GM18868 (cell line): ENCODE measurements around the gene SKA3.
"Not testable (repeated sequence)": the region's sequence is repeated elsewhere in the genome, so short reads cannot be mapped to it uniquely, and the experiment has no call there.

Experiments
- ATAC-seq: cut with Tn5 transposase; IDR thresholded peaks from one replicate; pipeline ENCODE4 v1.9.1; 2021; ENCODE audit warnings: mild to moderate bottlenecking, moderate library complexity; ENCODE audit not compliant: unreplicated experiment

SKA3 gene

GRCh38 chr13:21171420-21171819, 4.9 kb downstream of the SKA3 start:
- ATAC-seq: no peak

GRCh38 chr13:21165606-21166005, 10.7 kb downstream of the SKA3 start:
- ATAC-seq: not testable (repeated sequence)

- no peak for ATAC-seq
Measured at GRCh38 chr13:21164631-21165030, 11.7 kb downstream of the SKA3 start.

GRCh38 chr13:21152251-21152899, 24.0 kb downstream of the SKA3 start:
- ATAC-seq: no peak

- ATAC-seq: peak; percentile 26
Measured at GRCh38 chr13:21150013-21150412, 26.3 kb downstream of the SKA3 start.

- peak; percentile 76 for ATAC-seq
Measured at GRCh38 chr13:21149568-21149967, 26.8 kb downstream of the SKA3 start.

GRCh38 chr13:21148557-21149258, 27.6 kb downstream of the SKA3 start:
- no peak for ATAC-seq

- no peak for ATAC-seq
Measured at GRCh38 chr13:21147827-21148226, 28.5 kb downstream of the SKA3 start.

- ATAC-seq: no peak
Measured at GRCh38 chr13:21142766-21143165, 33.6 kb downstream of the SKA3 start.

GRCh38 chr13:21139374-21139773, 37.0 kb downstream of the SKA3 start:
- no peak for ATAC-seq

GRCh38 chr13:21138561-21138960, 37.8 kb downstream of the SKA3 start:
- no peak for ATAC-seq

- ATAC-seq: no peak
Measured at GRCh38 chr13:21137696-21138095, 38.7 kb downstream of the SKA3 start.

- ATAC-seq: not testable (repeated sequence)
Measured at GRCh38 chr13:21135833-21136232, 40.5 kb downstream of the SKA3 start.

- ATAC-seq: no peak
Measured at GRCh38 chr13:21134475-21134874, 41.9 kb downstream of the SKA3 start.

GRCh38 chr13:21133077-21133476, 43.3 kb downstream of the SKA3 start:
- no peak for ATAC-seq

- no peak for ATAC-seq
Measured at GRCh38 chr13:21130116-21130515, 46.2 kb downstream of the SKA3 start.

- ATAC-seq: no peak
Measured at GRCh38 chr13:21124852-21125251, 51.5 kb downstream of the SKA3 start.

- no peak for ATAC-seq
Measured at GRCh38 chr13:21123956-21124355, 52.4 kb downstream of the SKA3 start.

- ATAC-seq: no peak
Measured at GRCh38 chr13:21121616-21122015, 54.7 kb downstream of the SKA3 start.

- ATAC-seq: no peak
Measured at GRCh38 chr13:21120191-21120590, 56.2 kb downstream of the SKA3 start.

- no peak for ATAC-seq
Measured at GRCh38 chr13:21119526-21119925, 56.8 kb downstream of the SKA3 start.

GRCh38 chr13:21118180-21118579, 58.2 kb downstream of the SKA3 start:
- ATAC-seq: no peak
